ENCODE measurements around the gene CHD9. TPM values are rescaled to one million over a fixed set of nuclear protein-coding genes. Genes with fewer than 3 reads are reported as not detected.
A peak's percentile ranks its signal among the peaks of the same experiment; 100 is the strongest.
"Not testable (repeated sequence)": the region's sequence is repeated elsewhere in the genome, so short reads cannot be mapped to it uniquely, and the experiment has no call there.

CHD9 gene
- polyA plus RNA-seq, 5 donors: 34.2 to 82.8 (median 78.1) TPM

- DNase-seq: peak; percentile 97 to 98
Measured at GRCh38 chr16:53130159-53131049, 75.6 kb downstream of the CHD9 start.

- DNase-seq: no peak
Measured at GRCh38 chr16:53131050-53131362, 76.2 kb downstream of the CHD9 start.

- peak; percentile 23 to 38 for DNase-seq
Measured at GRCh38 chr16:53131363-53132071, 76.7 kb downstream of the CHD9 start.

- DNase-seq: no peak
Measured at GRCh38 chr16:53132406-53132805, 77.6 kb downstream of the CHD9 start.

GRCh38 chr16:53135329-53135728, 80.5 kb downstream of the CHD9 start:
- DNase-seq: no peak

DNA sequence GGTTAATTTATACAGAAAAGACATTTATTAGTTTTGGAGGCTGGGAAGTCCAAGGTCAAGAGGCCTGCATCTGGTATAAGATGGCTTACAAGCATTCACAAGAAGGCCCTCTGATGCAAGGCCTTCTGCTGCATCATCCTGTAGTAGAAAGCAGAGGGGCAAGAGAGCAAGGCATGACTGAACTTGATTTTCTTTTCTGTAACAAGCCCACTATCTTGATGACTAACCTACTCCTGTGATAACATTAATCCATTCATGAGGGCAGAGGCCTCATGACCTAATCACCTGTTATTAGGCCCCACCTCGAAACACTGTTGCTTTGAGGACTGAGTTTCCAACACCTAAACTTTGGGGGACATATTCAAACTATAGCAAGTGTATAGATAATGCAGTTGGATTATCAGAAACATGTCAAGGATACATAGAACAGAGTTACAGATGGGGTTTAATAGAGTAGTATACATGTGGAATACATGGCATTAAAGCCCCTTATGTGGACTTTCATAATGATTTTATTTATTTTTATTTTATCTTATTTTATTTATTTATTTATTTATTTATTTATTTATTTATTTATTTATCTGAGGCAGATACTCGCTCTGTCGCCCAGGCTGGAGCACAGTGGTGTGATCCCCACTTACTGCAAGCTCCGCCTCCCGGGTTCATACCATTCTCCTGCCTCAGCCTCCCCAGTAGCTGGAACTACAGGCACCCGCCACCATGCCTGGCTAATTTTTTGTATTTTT, 88.2 kb downstream of the CHD9 start:
- DNase-seq: no peak

DNA sequence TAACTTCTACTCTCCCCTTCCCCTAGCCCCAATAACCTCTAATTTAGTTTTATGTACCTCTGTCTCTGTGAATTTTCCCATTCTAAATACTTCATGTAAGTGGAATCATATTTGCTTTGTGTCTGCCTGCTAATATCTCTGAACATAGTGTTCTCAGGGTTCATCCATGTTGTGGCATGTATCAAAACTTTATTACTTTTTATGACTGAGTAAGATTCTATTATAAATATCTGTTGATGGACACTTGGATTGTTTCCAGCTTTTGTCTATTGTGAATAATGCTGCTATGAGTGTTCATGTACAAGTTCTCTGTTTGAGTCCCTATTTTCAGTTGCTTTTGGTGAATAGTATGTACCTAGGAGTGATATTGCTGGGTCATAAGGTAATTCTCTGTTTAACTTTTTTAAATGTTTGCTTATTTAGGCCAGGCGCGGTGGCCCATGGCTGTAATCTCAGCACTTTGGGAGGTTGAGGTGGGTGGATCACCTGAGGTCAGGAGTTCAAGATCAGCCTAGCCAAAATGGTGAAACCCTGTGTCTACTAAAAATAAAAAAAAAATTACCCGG, 92.8 kb downstream of the CHD9 start:
- no peak for DNase-seq

DNA sequence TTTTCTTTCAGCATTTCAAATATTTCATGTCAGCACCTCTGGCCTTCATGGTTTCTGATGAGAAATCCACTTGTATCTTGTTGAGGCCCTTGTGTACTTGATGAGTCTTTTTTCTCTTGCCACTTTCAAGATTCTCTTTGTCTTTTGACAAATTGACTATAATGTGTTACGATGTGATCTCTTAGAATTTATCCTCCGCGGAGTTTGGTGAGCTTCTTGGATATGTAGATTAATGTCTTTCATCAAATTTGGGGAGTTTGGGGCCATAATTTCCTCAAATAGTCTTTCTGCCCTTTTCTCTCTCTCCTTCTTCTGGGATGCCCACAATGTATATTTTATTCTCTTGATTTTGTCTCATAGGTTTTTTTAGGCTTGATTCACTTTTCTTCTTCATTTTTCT, 96.0 kb downstream of the CHD9 start:
- no peak for DNase-seq

GRCh38 chr16:53152329-53152728, 97.5 kb downstream of the CHD9 start:
- no peak for DNase-seq

- DNase-seq: no peak
Measured at GRCh38 chr16:53153130-53153529, 98.3 kb downstream of the CHD9 start.

GRCh38 chr16:53154513-53154912, 99.7 kb downstream of the CHD9 start:
- DNase-seq: no peak

- no peak for DNase-seq
Measured at GRCh38 chr16:53156516-53156915, 101.7 kb downstream of the CHD9 start.

GRCh38 chr16:53159781-53160436, 105.1 kb downstream of the CHD9 start:
- peak; percentile 20 to 42 for DNase-seq

GRCh38 chr16:53166099-53166498, 111.3 kb downstream of the CHD9 start:
- DNase-seq: no peak

DNA sequence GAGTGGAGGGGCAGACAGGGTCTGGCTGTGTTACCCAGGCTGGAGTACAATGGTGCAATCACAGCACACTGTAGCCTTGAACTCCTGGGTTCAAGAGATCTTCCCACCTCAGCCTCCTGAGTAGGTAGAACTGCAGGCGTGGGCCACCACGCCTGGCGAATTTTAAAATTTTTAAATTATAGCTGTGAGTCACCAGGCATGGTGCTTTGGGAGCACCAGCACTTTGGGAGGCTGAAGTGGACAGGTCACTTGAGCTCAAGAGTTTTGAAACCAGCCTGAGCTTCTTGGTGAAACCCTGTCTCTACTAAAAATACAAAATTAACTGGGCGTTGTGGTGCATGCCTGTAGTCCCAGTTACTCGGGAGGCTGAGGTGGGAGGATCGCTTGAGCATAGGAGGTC, 114.0 kb downstream of the CHD9 start:
- no peak for DNase-seq

DNA sequence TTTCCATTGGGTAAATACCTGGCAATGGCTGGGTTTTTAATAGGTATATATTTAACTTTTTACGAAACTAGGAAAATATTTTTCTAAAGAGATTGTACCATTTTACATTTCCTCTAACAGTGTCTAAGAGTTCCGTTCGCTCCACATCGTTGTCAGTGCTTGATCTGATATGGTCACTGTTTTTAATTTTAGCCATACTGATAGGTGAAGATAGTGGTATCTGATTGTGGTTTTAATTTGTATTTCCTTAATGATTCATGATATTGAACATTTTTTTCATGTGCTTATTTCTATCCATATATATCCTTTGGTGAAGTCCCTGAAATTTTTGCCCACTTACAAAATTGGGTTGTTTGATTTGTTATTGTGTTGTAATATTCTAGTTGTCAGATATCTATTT, 117.7 kb downstream of the CHD9 start:
- DNase-seq: no peak

DNA sequence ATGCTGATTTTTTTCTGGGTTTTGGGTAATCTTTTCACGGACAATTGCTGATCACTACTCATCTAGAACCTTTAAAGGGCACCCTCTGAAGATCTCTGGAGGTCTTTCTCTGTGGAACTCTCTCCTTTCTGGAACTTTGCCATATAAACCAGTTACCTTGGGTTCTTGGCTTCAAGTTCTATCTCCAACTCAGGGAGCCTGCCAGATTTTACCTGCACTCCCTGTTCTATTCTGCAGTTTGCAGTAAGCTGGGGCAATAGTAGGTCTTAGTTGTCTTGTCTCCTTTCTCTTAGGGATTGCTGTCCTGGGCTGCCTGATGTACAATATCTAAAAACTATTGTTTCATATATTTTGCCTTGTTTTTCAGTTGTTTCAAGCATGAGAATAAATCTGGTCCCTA, 120.3 kb downstream of the CHD9 start:
- no peak for DNase-seq

- DNase-seq: no peak
Measured at GRCh38 chr16:53176434-53176833, 121.6 kb downstream of the CHD9 start.

DNA sequence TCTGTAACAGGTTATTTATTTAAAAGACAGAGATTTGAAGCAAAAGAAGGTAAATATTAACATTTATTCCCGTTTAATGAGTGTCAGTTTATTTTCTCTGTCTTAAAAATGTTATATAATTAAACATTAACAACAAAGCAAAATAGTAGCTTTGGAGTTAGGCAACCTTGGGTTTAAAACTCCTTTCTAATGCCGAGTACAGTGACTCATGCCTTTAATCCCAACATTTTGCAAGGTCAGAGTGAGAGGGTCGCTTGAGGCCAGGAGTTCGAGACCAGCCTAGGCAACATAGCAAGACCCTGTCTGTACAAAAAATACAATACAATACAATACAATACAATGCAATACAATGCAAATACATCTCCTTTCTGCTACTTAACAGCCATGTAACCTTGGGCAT, 128.7 kb downstream of the CHD9 start:
- no peak for DNase-seq

DNA sequence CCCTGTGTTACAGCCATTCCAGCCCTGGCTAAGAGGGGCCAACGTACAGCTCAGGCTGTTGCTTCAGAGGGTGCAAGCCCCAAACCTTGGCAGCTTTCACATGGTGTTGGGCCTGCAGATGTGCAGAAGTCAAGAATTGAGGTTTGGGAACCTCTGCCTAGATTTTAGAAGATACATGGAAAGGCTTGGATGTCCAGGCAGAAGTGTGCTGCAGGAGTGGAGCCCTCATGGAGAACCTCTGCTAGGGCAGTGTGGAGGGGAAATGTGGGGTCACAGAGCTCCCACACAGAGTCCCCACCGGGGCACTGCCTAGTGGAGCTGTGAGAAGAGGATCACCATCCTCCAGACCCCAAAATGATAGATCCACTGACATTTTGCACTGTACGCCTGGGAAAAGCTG, 130.9 kb downstream of the CHD9 start:
- DNase-seq: not testable (repeated sequence)

GRCh38 chr16:53187775-53188174, 133.0 kb downstream of the CHD9 start:
- no peak for DNase-seq

DNA sequence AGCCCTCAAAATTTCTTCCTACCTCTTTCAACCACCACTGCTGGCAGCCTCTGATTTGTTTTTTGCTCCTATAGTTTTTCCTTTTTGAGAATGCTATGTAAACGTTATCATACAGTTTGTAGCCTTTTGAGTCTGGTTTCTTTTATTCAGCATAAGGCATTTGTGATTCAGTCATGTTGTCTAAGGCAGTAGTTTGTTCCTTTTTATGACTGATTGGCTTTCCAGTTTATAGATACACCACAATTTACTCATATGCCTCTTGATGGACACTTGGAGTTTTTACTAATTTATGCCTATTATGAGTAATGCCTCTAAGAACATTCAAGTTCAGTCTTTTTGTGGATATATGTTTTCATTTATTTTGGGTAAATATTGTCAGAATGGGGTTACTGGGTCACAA, 136.6 kb downstream of the CHD9 start:
- DNase-seq: no peak

All from right lung (tissue), 5 donors.